ENCODE measurements around the gene RIOX2.

Gene RIOX2

DNA sequence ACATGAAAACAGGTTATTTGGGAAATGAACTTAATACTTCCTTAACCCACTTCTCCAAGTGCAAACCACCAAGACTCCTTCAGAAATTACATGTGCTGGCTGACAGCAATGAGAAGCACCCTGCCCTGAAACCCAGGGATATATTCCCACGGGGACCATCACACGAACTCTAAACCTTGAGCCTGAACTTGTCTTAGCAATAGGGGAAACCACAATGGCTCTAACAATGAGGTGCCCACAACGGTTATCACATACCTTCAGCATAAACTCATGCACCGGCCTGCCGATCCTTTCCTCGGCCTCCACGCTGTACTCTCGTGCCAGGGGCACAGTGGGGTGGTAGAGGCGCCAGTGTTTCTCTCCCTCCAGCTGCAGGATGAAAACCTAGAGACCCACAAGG, 13.4 kb downstream of the RIOX2 start:
- no peak overlapping the region for H3K4me3 ChIP-seq (ENCODE audit: low read length)
- no peak for DNase-seq (ENCODE audit: low read depth, low spot score)

DNA sequence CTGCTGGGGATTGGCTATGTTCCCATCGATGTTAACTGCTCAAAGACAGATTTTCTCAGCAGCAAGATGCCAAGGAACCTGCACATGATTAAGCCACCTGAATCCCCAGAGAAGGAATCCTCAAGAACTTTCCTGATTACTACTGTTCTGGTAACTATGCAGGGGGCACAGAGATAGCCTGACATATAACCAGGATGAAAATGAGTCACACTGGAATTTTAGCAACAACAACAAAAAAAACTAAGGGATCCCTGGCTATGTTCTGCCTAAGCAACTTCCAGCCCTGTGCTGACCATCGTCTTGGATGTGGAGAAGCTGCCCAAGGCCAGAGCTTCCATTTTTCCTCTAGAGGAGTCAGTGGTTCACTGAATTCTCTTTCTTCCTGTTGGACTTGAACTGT, 13.8 kb downstream of the RIOX2 start:
- no peak for DNase-seq (ENCODE audit: low read depth, low spot score)
- H3K4me3 ChIP-seq (ENCODE audit: low read length), result no peak overlapping the region

DNA sequence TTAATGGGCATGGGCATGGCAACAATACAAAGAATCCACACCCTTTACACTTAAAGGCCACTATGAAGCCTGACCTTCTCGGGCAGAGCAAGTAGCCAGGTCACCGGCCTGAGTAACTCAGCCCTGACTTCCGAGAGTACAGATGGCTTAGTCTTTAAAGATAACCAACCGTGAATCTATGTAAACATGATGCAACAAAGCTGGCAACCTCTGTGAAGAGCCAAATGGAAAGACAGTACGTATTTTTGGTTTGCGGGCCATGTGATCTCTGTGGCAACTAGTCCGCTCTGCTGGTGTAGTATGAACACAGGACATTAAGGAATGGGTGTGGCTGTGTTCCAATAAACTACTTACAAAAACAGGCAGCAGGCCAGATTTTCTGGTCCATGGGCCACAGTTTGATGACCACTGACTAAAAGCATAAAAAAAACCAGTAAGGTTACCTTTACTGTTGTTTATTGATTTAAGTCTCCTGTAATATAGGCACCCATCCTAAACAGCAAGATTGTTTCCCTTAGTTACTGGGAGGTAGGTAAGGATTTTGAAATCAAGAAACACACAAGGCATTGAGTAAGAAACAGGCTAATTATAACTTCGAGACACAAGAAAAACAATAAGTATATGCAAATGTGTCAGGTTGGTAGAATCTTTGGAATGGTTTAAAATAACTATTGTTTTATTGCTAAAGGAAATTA, 14.5 kb downstream of the RIOX2 start:
- no peak for DNase-seq (ENCODE audit: low read depth, low spot score)
- no peak overlapping the region for H3K4me3 ChIP-seq (ENCODE audit: low read length)

DNA sequence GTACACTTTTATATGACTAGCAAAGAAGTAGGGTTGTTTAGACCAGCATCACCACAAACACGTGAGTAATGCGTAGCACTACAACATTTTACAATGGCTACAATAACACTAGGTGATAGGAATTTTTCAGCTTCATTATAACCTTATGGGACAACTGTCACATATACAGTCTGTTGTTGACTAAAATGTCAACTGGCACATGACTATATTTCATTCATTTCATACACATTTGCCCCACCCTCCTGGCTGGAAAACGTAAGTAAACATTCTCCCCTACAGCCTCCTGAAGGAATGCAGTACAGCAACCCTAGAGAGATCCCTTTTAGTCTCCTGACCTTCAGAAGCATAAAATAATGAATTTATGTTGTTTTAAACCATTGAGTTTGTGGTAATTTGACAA, 16.2 kb downstream of the RIOX2 start:
- H3K4me3 ChIP-seq (ENCODE audit: low read length), result no peak overlapping the region
- no peak for DNase-seq (ENCODE audit: low read depth, low spot score)

DNA sequence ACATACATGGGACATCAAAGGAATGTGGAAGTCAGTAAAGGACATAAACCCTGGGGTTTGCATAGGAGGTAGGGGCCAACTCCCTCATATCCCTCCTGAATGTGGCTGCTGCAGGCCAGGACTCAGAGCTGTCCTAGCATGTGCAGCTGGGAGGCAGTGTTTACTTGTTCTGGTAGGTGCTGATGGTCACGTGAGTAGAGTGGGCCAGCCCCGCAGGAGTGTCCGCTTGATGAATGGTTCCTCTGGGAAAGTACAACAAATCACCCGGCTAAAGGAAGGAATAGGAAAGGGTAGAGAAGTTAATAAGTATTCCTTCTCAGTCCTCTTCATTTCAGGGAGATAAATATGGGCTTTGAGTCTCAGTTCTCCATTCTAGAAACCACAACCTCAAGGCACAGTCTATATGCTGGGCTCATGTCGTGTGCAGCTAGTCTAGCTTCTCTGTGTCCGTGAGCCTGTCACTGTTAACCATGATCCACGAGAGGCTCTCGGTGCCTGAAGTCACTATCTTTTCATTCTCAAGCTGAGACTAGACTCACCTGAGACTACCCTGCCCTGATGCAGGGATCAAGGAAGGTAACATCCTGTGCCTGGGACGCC, 17.9 kb downstream of the RIOX2 start:
- DNase-seq (ENCODE audit: low read depth, low spot score), result no peak
- no peak overlapping the region for H3K4me3 ChIP-seq (ENCODE audit: low read length)

DNA sequence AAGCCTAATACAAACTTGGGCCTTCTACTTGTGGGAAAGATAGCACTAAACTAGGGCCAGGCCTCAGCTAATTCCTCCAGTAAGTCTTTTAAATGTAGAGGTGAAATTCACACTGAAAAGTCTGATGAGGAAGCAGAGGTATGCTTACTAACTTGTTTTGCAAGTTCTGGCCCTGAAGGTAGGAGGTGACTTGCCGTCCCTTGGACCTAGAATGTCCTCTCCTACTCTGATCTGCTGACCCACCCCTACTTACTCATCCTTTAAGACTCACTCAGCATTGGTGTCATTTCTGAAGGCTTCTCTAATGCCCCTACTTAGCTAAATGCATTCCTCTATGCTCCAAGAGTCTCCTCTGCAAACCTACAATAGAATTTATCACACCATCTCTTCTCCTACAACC, 19.4 kb downstream of the RIOX2 start:
- no peak for DNase-seq (ENCODE audit: low read depth, low spot score)
- no peak overlapping the region for H3K4me3 ChIP-seq (ENCODE audit: low read length)

DNA sequence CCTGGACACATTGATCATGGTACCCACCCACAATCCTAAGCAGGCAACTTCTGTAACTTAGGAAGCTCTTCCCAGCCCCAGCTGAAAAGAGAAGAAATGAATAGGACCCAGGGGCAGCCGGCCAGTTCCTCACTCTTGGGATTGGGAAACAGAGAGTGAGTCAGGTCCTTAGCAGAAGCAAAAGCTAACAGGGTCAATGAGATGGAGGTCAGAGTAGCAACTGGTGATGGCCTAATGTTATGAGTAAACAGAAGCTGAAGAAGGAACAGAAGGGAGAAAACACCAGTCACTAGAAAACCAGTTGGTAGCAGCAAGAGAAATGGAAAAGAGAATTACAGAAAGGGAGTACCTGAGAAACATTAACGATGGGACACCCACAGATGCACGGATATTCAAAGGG, 20.0 kb downstream of the RIOX2 start:
- DNase-seq (ENCODE audit: low read depth, low spot score), result no peak
- no peak overlapping the region for H3K4me3 ChIP-seq (ENCODE audit: low read length)

DNA sequence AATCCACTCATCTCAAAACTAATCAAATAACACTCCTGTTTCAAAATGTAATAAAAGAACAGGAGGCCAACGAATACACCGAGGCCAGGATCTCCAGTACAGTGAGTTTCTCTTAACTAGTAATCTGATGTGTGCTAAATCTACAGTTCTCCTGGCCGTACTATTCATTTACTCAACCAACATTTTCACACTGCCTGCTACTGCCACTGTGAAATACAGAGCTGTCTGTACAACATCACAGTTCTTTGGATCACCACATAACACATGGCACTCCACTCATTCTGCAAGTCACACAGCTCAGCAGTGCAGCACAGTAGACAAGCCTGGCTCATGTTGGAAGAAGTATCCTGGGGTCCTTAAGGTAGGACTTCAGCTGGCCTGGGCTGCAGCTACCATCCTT, 21.9 kb downstream of the RIOX2 start:
- no peak for DNase-seq (ENCODE audit: low read depth, low spot score)
- H3K4me3 ChIP-seq (ENCODE audit: low read length), result no peak overlapping the region

DNA sequence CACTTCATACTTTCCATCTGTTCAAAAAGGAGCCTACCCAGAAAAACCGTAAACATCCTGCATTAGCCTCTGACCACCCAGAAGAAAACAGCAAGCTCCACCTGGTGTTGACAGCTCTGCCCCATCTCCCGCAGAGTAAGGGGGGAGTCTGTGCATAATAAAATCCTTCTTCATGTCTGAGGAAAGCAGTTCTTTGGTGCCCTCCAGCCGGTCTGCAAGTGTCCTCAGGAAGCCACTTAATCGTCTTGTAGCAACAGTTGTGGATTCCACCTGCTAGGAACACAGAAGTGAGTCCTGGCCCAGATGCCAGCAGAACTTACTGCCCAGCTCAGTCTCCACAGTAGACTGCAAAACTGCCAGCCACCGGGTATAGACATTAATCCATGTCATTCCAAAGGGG, 22.5 kb downstream of the RIOX2 start:
- no peak overlapping the region for H3K4me3 ChIP-seq (ENCODE audit: low read length)
- no peak for DNase-seq (ENCODE audit: low read depth, low spot score)

DNA sequence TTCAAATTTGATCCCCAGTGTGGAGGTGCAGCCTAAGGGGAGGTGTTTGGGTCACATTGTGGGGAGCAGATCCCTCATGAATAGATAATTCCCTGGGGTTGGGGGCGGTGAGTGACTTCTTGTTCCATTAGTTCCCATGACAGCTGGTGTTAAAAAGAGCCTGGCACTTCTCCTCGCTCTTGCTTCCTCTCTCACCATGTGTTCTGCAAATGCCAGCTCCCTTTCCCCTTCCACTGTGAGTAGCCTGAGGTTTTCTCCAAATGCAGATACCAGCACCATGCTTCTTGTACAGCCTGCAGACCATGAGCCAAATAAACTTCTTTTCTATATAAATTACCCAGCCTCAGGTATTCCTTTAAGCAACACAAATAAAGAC, 23.1 kb downstream of the RIOX2 start:
- no peak overlapping the region for H3K4me3 ChIP-seq (ENCODE audit: low read length)
- DNase-seq (ENCODE audit: low read depth, low spot score), result no peak

DNA sequence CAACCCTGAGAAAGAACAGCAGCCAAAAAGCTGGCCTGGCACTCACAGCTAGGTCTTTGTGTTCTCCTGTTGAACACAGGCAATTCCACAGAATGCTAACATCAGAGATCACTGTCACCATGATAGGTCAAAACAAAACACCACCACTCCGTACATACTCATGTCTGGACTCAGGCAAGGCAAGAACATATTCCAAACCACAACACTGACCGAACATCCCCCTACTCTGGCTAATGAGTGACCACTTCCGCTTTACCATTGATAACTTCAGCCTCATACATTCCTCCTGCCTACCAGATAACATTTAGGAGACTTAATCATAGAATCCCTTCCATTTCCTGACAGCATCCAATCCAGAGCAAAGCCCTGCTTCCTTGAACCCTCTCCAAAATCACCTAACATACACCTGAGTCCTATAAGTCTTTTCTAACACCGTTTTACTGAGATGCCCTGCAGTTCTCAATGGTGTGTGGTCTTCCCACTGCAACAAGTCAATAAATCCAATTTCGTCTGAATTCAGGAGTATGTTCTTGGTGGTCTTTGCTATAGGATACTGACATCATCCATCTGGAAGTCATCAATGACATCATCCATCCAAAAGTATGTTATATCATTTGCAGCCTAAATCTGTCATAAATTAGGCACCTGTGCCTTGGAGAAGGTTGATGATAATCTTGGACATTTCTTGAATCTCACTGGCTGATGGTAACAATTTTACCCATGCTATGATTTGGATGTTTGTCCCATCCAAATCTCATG, 23.7 kb downstream of the RIOX2 start:
- H3K4me3 ChIP-seq (ENCODE audit: low read length), result no peak overlapping the region

DNA sequence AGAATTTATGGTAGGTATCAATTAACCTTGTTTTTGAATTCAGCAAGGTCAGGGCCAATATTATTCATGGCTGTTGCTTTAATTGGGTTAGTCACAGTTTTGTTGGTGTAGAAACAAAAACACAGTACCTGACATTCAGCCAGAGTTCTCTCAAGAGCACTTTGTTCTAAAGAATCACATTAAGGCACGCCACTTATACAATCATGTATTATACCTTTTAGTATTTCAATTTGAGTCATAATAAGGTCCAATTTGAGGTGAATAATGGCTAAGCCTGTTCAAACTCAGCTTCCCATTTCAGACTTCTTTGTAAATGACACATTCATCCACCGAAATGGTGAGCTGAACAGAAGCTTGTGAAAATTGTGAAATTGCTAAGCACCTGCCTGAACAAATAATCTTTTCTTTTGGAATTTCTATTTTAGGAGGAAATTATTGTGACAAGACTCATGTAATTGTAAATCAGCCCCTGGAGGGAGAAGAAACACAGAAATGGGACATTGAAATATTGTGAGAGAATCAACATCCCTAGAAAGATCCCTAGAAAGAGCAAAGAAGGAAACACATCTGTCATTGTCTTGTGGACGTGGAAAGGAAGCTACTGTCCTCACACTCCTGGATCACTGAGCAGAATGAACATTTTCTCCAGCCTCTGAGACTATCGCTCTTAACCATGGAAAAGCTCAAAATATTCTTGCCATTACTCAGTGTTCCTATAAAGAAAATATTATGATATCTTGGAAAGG, 29.3 kb downstream of the RIOX2 start:
- no peak overlapping the region for H3K4me3 ChIP-seq (ENCODE audit: low read length)
- DNase-seq (ENCODE audit: low read depth, low spot score), result no peak

More for the DNA sequence above, 23.7 kb downstream of the RIOX2 start:
- DNase-seq (ENCODE audit: low read depth, low spot score), result no peak

DNA sequence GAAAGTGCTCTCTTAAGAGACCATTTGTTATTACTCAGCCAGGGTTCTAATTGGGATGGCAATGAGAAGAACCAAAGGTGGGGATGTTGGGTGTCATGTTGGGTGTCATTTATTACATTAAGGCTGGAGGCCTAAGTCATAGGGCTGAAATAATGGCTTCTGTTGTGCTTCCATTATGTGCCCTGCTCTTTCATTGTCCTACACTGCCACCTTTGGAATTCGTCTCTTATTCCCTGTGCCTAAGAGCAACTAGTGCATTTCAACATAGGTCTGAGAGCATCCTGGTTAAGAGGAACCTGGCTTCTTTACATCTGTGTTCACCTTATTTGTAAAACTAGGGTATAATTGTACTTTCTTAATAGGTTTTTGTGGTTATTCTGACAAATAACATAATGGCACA, 32.2 kb downstream of the RIOX2 start:
- H3K4me3 ChIP-seq (ENCODE audit: low read length), result no peak overlapping the region
- no peak for DNase-seq (ENCODE audit: low read depth, low spot score)

DNA sequence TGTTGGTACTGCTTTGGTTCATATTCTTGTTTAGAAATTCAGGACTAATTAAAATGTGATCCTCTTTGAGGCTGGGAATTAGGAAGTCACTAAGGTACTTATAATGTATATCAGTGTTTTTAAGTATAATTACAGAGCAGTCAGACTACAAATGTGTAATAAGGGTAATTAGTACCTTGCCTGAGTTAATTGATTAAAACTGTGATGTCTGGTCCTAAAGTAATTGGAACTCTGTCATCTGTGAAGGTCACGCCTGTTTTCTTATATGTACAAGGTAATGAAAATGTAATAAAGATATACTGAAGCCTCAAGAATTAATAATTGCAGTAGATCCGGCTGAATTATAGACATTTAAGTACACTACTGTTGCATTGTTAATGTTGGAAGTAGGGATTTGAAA, 32.8 kb downstream of the RIOX2 start:
- no peak overlapping the region for H3K4me3 ChIP-seq (ENCODE audit: low read length)
- no peak for DNase-seq (ENCODE audit: low read depth, low spot score)

DNA sequence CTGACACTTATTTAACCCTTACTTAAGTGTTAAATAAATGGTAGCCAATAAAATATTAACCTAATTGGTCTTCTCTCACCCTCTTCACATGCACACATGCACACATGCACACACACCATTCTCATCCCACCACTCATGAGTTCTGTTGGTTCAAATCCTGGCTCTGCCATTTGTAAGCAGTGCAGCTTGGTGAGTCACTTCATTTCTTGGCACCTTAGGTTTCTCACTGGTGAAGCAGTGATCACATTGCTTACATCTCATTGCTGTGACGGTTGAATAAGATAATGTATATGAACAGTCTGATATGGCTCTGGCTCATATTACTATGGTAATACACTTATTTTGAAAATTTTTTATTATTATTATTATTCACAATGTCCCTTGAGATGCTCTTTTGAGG, 33.8 kb downstream of the RIOX2 start:
- no peak for DNase-seq (ENCODE audit: low read depth, low spot score)
- H3K4me3 ChIP-seq (ENCODE audit: low read length), result no peak overlapping the region

DNA sequence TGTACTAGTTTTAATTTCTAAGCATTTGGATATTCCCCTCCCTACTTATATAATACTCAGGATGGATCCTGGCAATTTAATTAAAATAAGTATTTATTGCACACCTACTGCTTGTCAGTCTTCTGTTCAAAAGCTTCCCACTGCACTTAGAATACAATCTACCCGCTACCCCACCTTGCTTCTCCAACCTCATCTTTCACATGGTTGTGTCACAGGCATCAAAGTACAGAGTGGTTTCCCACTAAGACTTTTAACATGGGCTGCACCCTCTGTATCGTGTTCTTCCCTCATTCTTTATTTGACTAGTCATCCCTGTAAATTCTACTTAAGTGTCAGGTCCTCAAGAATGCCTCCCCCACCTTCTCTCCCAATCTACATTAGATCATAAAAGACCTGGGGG, 35.0 kb downstream of the RIOX2 start:
- no peak overlapping the region for H3K4me3 ChIP-seq (ENCODE audit: low read length)
- DNase-seq (ENCODE audit: low read depth, low spot score), result no peak

DNA sequence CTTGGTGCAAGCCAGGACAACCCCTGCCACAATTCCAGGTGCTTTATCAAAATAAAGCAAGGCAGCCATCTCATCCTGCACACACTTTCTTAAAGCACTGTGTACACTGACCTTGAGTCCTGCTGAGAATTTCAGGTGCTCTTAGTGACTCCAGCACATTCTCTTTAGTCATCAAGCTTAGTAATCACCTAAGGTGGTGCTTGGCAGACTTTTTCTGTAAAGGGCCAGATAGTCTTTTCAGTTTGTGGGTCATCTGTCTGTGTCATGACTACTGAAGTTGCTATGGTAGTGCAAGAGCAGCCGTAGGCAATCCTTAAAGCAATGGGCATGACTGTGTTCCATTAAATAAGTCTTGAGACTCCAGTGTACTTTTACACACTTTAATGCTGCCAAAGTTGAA, 36.4 kb downstream of the RIOX2 start:
- no peak for DNase-seq (ENCODE audit: low read depth, low spot score)
- no peak overlapping the region for H3K4me3 ChIP-seq (ENCODE audit: low read length)

DNA sequence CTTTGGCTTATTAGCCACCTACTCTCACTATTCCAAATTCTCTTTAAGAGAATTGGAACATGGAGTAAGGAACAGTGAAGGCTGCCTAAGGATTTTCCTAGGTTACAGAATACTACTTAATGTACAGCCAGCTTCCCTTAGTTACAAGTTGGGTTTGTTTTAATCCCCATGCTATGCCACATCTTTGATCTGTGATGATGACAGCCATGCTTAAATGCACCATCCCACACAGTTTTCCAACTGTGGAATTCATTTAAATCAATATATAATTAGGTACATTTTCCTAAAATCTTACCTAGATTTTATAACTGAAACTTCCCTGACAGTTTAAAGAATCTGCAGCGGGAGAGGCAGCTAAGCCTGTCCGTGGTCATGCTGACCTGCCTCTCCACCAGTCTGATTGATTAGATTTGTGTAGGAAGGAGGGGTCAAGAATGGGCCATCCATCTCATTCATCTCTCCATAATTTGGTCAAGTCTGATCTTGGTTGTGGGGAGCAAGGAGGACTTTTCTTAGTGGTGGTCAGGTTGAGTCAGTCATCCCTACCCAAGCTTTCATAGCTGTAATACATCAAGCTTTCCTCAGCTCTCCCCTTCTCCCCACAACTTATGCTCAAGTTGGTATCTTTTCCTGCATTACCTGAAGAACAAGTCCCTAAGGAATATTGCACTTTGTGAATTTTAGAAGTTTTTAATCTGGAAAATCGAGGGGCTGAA, 37.1 kb downstream of the RIOX2 start:
- no peak overlapping the region for H3K4me3 ChIP-seq (ENCODE audit: low read length)
- DNase-seq (ENCODE audit: low read depth, low spot score), result no peak

DNA sequence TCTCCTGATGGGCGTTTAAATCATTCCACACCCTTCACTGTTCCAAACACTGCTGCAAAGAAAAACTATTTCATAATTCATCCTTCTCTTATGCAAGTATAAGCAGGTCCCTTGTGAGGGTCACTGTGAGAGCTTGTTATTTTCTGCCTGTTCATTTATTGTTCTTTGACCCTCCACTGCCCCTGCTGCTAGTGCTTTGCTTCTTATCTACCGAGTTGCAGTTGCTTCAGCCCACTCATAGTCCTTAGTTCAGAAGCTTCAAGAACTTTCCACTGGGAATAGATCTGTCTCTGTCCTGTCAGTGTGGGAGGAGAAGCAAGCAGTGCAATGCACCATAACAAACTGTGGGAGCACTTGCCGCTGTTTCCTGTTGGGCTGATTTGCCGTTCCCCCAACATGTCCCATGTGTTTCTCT, 39.8 kb downstream of the RIOX2 start:
- no peak overlapping the region for H3K4me3 ChIP-seq (ENCODE audit: low read length)
- no peak for DNase-seq (ENCODE audit: low read depth, low spot score)

All from Jurkat, Clone E6-1 (cell line).